DMS 273 treated with DMSO at 0.1 percent for 48 hours (cell line): ENCODE measurements around the gene GATA3.

ENCODE experiments used
- DNase-seq: peaks from one replicate; lab custom pipeline; 2025; lab: John Stamatoyannopoulos, UW

GATA3 gene

DNA sequence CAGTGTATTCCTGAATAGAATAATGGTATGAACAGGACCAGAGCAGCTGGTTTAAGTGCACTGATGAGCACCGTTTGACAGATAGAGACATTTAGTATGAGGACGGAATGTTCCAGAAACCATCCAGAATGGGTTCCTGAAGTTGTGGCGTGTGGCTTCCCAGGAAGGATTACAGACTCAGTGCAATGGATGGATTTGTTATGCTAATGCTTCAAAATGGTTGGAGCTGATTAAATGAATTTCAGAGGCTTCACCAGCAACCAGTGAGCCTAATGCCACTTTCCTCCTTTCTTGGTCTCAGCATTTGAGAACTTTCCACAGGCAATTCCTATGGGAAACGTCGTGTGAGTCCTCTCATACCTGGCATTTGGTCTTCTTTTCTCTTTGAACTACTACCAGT lies 9.9 kb downstream of the GATA3 start:
- DNase-seq = no peak

DNA sequence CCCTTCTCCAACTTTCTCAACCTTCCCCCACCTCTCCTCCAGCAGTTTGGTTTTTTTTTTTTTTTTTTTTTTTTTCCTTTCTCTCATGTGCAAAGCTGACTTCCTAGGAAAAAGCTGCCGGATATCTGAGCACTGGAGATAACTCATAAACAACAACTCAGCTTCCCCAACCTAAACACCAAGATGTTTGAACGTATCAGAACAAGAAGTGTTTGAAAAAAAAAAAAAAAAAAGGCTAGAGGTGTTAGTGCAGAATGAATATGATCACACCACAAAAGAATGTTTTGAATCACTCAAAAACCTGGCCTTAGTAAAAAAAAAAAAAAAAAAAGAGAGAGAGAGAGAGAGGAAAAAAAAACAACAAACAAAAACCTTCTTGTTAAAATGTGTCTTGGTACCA lies 11.2 kb downstream of the GATA3 start:
- DNase-seq = no peak

DNA sequence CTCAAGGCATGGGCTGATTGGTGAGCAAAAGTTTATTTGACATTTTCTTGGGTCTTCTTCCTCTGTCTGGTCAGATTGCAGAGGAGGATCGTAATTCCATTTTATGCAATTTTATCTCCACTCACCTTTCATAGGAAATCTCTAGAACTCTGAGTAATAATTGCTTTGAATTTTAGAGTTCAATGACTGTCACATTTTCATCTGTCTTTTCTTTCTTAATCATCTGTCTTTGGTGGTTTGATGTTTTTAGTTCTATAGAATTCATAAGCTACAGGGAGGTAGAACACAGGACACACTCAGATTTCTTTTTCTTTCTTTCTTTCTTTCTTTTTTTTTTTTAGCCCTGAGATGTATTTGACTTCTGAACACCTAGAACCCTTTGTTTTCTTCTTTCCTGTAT lies 11.6 kb downstream of the GATA3 start:
- no peak for DNase-seq

DNA sequence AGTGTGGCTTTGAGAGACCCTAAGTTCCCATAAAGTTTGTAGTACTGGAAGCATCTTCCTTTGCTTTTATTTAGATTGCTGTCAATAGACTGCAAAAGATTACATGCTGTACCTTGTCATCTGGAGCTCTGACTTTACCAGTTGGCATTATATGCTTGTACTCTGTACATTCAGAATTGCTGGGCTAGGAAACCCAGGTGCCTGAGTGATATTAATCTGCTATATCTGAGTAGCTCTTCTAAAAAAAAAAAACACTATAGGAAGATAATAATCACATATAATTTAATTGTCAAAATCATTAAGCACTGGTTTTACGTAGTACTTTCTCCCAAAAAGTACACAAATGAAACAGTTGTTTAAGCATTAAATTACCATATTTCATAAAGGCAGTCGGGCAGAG lies 12.3 kb downstream of the GATA3 start:
- no peak for DNase-seq

DNA sequence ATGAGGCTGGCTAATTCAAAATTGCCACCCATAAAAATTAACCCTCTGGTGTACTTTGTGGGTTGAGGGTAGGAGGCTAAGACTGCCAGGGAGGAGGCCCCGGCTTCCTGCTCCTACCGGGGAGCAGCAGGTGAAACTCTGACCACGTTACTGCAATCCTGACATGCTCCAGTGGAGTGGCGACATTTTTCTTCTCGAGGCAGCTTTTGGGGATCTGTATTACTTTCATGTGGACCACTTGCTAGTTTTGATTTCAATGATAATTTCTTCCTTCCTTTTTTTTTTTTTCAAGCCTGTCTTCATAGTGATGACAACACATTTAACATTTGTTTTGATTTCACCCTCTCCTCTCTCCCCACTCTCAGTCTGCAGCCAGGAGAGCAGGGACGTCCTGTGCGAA lies 14.6 kb downstream of the GATA3 start:
- DNase-seq = no peak

DNA sequence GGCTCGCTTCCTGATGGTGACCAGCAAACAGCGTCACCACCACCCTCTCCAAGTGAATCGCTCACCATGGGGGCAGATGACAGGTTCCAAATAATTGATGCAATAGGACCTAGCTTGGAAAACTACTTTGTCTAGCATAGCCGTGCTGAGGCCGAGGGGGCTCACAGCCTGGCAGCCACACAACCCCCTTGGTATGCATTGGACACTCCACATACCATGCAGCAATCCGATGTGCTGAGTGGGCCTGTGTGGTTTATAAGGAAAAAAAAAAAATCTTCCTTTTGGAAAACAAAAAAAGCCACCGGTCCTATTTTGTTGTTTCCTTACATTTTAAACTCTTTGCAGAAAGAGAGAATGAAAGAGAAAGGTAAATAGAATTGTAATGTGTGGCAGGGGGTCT lies 15.1 kb downstream of the GATA3 start:
- DNase-seq = no peak

DNA sequence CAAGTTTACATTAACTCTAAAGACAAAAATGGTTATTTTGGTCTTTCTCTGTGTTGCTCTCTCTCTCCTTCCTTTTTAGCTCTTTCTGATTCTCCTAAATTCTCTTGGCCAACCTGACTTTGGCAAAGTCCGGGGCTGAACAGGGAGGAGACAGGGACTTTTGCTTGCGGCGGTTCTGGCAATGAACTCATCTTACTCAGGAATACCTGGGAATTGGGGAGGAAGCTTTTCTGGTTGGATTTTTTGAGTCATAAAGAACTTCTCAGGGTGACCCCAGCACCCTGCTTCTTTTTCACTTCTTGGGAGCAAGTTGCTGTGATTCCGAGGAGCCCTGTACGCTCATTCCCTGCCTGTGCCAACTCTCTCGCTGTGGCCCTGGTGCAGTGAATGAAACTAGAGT lies 16.0 kb downstream of the GATA3 start:
- no peak for DNase-seq

DNA sequence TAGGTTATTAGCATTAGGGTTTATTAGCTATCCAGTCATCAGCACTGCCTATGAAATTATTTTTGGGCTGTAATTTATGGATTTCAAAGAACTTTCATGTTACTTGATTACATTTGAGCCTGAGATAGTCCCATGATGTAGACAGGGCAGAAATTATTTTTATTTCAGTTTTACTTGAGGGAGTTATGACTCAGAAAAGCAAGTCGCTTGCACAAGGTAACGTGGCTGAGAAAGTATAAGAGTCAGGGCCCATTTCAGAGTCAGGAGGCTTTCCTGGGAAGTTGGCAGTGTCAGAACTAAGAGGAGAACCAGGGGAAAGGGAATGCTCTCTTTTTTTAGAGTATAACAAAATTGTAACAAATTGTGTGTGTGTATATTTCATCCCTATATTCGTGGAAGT lies 16.5 kb downstream of the GATA3 start:
- DNase-seq = no peak

DNA sequence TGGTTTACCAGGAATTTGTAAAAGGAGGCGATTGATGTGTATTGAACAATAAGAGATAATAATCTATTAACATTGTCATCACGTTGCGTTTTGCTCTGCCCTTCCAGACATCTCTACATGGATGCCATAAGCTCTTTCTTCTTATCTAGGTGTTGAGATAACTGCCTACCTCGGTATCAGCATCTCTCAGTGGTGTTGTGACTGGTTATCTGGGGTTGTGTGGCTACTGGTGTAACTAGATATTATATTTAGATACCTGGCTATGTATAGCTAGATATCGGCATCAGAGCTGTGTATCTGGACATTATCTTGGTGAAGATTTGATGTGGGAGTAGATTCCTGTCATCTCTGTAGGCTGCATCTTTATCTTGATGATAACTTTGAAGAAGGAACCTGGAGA lies 17.2 kb downstream of the GATA3 start:
- DNase-seq = no peak

DNA sequence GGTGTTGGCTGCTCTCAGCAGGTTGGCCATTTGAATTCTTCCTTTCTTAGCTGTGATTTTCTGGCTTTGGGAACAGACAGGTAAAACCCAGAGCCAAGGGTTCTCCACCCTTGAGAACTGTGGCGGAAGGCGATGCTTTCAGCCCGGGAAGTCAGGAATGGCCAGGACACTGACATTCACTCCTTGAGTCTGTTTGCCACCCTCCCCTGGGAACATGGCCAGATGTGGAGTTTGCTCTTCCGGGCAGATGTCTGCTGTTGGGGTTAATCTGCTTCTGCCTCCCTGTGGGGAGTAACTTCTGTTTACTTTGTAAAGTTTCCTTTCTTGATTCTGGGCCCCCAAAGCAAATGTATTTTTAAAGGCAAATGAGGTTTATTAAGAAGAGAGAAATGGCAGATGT lies 17.7 kb downstream of the GATA3 start:
- no peak for DNase-seq

DNA sequence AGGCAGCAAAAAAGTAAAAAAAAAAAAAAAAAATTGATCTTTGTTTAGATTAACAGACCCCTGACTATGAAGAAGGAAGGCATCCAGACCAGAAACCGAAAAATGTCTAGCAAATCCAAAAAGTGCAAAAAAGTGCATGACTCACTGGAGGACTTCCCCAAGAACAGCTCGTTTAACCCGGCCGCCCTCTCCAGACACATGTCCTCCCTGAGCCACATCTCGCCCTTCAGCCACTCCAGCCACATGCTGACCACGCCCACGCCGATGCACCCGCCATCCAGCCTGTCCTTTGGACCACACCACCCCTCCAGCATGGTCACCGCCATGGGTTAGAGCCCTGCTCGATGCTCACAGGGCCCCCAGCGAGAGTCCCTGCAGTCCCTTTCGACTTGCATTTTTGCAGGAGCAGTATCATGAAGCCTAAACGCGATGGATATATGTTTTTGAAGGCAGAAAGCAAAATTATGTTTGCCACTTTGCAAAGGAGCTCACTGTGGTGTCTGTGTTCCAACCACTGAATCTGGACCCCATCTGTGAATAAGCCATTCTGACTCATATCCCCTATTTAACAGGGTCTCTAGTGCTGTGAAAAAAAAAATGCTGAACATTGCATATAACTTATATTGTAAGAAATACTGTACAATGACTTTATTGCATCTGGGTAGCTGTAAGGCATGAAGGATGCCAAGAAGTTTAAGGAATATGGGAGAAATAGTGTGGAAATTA lies 19.4 kb downstream of the GATA3 start:
- no peak for DNase-seq

DNA sequence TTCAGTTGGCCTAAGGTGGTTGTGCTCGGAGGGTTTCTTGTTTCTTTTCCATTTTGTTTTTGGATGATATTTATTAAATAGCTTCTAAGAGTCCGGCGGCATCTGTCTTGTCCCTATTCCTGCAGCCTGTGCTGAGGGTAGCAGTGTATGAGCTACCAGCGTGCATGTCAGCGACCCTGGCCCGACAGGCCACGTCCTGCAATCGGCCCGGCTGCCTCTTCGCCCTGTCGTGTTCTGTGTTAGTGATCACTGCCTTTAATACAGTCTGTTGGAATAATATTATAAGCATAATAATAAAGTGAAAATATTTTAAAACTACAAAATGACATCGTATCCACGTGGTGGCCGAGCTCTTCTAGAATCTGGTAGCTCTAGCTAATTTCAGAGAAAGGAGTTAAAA lies 20.4 kb downstream of the GATA3 start:
- no peak for DNase-seq

DNA sequence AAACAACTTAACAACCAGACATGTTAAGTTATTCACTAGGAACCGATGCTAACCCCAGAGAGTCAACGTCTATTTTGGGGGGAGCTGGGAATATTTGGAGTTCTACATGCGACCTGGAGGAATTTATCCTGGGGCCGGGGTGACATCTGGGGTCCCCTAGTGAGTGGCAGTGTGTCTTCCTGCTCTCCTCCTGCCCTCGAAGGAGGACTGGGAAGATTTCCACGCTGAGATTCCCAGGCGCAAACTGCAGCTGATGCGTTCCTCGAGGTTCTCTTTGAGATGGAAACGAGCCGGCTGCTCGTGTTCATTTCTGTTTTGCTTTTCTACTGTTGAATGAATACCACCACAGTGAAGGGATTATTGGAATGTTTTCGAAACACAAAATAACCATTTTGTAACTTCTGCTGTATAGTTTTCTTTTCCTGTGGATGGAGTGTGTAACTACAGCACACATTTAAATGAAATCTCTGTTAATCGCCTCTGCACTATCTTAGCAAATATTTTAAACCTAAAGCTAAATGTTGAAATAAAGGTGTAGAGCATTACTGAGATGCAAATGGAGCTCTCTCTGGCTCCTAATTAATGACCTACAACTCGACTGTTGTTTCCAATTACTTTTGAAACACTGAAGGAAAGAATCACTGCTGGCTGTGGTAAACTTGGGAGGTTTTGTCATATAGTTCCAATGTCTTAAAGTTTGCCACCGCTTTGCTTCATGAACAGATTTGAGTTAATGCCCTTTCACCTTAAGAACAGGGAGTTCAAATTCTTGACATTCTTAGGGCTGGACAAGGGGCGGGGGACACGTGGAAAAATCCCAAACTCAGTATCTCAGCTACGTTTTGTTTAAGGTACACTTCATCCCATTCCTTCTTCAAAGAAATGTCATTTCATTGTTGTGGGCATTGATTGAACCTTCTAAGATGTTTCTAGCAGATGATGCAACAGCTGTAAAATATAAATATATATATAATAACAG lies 21.1 kb downstream of the GATA3 start:
- no peak for DNase-seq

DNA sequence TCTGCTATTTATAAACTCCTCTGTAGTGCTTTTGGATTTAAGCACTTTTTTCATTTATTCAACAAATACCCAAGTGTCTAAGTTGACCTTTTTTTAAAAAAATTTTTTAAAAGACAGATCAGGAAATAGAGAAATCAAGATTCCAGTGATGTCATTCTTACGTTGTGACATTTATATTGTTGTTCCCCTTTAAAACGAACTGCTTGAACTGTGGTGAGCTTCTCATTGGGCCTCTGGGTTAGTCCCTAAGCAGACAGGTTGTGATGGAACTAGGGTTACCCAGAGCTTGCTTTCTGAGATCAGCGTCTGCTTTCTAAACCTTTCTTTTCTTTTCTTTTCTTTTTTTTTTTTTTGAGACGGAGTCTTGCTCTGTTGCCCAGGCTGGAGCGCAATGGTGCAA lies 22.4 kb downstream of the GATA3 start:
- no peak for DNase-seq

DNA sequence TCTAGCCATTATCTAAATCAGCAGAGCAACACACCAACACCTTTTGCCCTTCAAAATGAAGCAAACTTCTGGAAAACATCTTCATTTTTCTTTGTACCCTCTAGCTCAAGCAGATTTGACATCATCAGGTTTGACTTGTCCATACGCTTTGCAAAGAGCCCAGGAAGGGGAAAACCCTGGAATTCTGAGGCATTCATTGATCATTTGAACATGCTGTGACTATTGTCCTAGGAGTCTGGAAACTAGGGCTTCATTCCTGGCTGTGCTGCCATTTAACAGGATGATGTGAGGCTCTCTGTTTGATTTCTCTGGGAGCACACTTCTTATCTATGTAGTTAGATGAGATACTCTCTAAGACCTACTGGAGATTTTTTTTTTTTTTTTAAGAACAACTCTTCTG lies 23.5 kb downstream of the GATA3 start:
- DNase-seq = no peak

DNA sequence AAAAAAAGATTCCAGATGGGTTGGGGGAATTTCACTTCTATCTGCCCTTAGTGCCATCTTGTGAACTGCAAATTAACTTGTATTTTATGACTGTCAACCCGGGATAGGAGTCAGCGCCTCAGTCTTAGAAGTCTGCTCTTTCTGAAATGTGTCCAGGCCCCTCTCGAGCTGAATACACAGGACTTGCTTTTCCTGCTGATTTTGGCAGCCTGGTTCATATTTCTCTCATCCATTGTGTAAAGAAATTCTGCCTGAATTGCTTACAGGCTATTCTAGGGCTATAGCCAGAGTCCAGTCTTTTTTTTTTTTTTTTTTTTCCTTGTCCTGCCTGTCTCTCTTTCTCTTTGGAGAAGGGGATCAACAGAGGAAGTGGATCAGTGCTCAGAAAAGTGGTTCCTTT lies 24.6 kb downstream of the GATA3 start:
- DNase-seq = no peak

DNA sequence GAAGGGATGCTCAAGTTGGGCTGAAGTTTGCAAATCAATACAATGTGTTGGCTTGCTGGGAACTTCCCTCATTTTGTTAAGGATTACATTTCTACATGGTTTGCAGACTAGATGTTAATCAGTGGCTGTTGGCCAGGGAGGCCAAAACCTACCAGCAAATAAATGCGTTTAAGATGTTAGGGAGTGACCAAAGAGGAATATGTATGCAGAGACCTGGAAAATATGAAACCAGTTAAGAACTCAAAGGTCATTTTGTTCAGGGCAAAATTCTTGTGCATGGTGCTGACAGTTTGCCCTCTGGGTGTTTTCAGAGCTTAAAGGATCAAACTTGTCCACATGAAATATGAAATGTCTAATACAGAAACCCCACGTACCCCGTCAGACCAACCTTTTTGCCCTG lies 30.3 kb downstream of the GATA3 start:
- DNase-seq = no peak

DNA sequence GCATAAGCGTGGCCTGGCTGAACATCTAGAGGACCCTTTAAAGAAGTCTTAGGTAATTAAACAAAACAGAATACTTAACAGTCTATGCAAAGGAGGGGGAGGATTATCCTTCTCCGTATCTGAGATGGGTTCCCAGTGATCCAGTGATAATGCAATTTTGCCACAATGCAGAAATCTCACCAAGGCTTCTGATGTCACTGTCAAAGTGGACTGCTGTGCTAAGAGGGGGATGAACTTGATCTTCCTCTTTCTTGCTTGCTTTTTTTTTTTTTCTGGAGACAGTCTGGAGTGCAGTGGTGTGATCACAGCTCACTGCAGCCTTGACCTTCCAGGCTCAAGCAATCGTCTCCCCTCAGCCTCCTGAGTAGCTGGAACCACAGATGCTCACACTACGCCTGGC lies 30.8 kb downstream of the GATA3 start:
- no peak for DNase-seq

DNA sequence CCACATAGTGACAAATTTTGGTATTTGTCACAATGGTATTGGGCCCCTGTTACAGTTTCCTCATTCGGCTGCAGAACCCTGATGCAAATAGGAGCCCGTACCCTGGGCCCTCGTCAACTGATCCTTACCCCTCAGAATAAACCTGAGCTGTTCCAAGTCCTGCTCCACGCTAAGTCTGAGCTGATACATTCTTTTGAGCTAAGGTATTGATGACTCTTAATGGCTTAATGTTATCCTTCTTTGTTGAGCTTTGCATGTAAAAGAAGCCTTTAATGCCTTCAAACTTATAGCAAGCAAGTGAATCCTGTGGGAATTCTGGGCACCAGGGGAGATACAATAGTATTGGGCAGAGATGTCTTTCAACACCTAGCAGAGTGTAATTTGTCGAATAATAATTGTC lies 31.8 kb downstream of the GATA3 start:
- no peak for DNase-seq

DNA sequence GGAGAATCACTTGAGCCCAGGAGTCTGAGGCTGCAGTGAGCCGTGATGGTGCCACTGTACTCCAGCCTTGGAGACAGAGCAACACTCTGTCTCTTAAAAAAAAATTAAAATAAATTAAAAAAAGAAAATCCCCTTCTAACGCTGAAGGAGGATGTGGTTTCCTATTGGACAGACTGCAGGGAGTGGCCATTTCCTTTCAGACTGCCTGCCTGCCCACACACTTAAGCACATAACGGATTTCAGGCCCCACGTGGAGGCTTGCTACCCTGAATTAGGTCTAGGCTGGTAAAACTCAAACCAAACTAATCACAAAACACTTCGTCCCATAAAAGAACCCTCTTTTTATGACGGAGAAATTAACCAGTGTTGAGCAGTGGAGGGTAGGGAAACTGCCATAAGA lies 34.0 kb downstream of the GATA3 start:
- DNase-seq = no peak

DNA sequence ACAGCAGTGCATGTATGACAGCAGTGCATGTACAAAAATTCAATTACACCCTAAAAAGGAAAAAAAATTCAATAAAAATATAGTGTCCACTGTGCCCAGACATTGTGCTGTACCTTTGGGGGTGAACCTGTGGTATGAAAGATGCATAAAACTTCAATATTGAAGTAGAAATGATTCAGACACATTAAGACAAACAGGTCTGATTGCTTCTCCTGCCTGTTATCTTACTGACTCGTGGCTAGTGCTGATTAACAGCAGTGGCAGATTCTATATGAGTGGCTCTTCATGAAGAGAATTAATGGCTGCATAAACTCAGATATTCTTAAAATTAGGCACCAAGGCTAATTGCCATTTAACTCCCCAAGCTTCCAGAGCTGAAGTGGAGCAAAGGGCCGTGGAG lies 37.9 kb downstream of the GATA3 start:
- no peak for DNase-seq

DNA sequence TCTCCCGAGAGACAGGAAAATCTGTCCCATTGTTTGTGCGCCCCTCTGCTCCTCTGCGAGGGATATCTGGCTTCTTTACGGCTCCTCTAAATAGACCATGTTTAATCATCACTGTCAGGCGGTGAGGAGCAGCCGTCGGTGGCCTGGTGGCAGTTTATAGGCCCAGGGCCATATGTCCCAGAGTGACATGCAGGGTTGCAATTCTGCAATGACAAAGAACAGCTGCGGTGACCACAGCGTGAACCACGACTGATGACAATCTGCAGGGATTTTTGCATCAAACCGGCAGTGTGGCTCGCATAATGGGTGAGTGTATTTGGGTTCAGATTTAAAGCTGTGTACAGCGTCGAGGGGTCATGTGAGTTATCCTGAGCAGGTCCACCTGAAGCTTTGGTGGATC lies 41.5 kb downstream of the GATA3 start:
- DNase-seq = no peak

DNA sequence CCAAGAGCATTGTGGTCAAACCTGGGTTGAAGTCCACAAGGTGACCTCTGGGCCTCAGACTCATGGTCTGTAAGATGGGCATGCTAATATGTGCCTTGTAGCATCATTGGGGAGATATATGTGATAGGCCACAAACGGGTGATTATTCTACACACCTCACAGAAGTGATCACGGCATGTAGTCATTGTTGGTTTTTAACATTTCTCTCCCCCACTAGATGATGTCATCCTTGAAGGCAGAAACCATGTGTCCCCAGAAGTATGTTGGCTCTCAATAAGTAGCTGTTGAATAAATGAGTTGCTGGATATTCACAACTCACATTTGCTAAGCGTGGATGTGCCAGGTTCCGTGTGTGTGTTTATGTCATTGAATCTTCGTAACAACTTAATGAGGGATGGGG lies 42.4 kb downstream of the GATA3 start:
- no peak for DNase-seq

DNA sequence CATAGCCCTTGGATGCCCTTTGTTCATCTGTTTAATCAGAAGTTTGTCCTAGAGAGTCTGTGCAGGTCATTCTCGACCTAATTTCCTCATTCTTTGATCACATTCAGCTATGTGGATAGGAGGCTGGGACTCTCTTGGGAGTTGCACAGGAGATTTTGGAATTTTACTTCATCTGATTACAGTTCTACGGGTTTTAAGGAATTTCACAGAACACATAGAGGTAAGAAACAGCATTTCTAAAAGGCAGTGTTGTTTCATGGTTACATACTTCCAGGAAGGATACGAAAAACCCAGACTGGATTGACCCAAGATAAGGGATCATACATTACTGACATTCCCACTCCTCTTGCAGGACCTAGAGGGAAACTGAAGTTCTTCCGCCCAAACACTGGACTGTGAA lies 45.9 kb downstream of the GATA3 start:
- DNase-seq = no peak
